Stimulated activated CD4-positive, alpha-beta T cell treated with anti-CD3 and anti-CD28 coated beads, Interleukin-1b, Interleukin-23, amount 100 ng/mL, for 24 hours (primary cell): ENCODE data around the gene NUP58.

ENCODE experiments used
- DNase-seq, 4 experiments: peaks; one replicate each; pipeline ENCODE4 v3.0.0-alpha.2; 2020; ENCODE audit warnings: low read depth in 4 of 4, low spot score in 1 of 4

NUP58 gene

GRCh38 chr13:25301347-25302113, at the start of gene NUP58:
Gene NUP58 (plus strand): TSS chr13:25301625. CDS start chr13:25301774, 149 bp downstream.
- peak; percentile 76 to 89 (median 87) for DNase-seq

GRCh38 chr13:25252225-25252624, 49.2 kb upstream of the NUP58 start:
- DNase-seq = no peak

GRCh38 chr13:25252752-25253151, 48.7 kb upstream of the NUP58 start:
- no peak for DNase-seq

GRCh38 chr13:25253702-25254101, 47.7 kb upstream of the NUP58 start:
- DNase-seq = no peak

- no peak for DNase-seq
Observed at GRCh38 chr13:25262261-25262660, 39.2 kb upstream of the NUP58 start.

GRCh38 chr13:25266706-25267105, 34.7 kb upstream of the NUP58 start:
- no peak for DNase-seq

- no peak for DNase-seq
Observed at GRCh38 chr13:25267715-25268114, 33.7 kb upstream of the NUP58 start.

GRCh38 chr13:25268561-25268960, 32.9 kb upstream of the NUP58 start:
- DNase-seq = no peak

- DNase-seq = no peak
Observed at GRCh38 chr13:25276748-25277147, 24.7 kb upstream of the NUP58 start.

- DNase-seq = no peak
Observed at GRCh38 chr13:25280396-25280795, 21.0 kb upstream of the NUP58 start.

- DNase-seq = no peak
Observed at GRCh38 chr13:25281193-25281934, 20.1 kb upstream of the NUP58 start.

GRCh38 chr13:25281935-25282332, 19.5 kb upstream of the NUP58 start:
- no peak for DNase-seq

GRCh38 chr13:25286308-25286968, 15.0 kb upstream of the NUP58 start:
- DNase-seq = no peak

GRCh38 chr13:25286969-25287961, 14.2 kb upstream of the NUP58 start, which contains the start of gene MTMR6:
Gene MTMR6 (minus strand): TSS chr13:25287488. CDS start chr13:25287247, 241 bp downstream.
- peak; percentile 90 to 98 (median 92) for DNase-seq

GRCh38 chr13:25288966-25289365, 12.5 kb upstream of the NUP58 start:
- DNase-seq = no peak

GRCh38 chr13:25291691-25292090, 9.7 kb upstream of the NUP58 start:
- no peak for DNase-seq

GRCh38 chr13:25292301-25292700, 9.1 kb upstream of the NUP58 start:
- DNase-seq = no peak

- DNase-seq = no peak
Observed at GRCh38 chr13:25295228-25295627, 6.2 kb upstream of the NUP58 start.

GRCh38 chr13:25295701-25296100, 5.7 kb upstream of the NUP58 start:
- no peak for DNase-seq

GRCh38 chr13:25300861-25301346, 521 bp upstream of the NUP58 start:
- DNase-seq = no peak
